ENCODE data around the gene GYG2. TPM values are rescaled to one million over a fixed set of nuclear protein-coding genes. Genes with fewer than 3 reads are reported as not detected.

GYG2 gene
- total and polyA plus RNA-seq, 2 of the 13 experiments (the other 11 are each of a cell fraction or from before 2014, with no cell fraction given) = 20.0 to 24.3 TPM

GRCh38 chrX:2888309-2888708 lies 59.6 kb downstream of the GYG2 start:
- Histone ChIP-seq H3K4me2 (ENCODE audit: low read depth, low read length) (no peak overlapping the region), H3K4me1 (ENCODE audit: insufficient read depth, low read length) (no peaks in the 10 kb centered on the region), H2AFZ (ENCODE audit: low read length) (no peak overlapping the region), H3K27ac (ENCODE audit: extremely low read length, insufficient read depth, low read length) (no peak overlapping the region), H3K27me3 (ENCODE audit: control insufficient read depth in 1 of 2, insufficient read depth in 2 of 2, low read length in 2 of 2) (no peaks in the 10 kb centered on the region), H3K9ac (ENCODE audit: insufficient read depth, low read depth, low read length) (no peak overlapping the region), H3K36me3 (replicated peaks in 1 of 2; ENCODE audit: control insufficient read depth in 1 of 2, insufficient read depth in 2 of 2, low read length in 2 of 2) (no peaks in the 10 kb centered on the region), H3K9me3 (ENCODE audit: low read length) (no peaks in the 10 kb centered on the region), H3K4me3 (replicated peaks in 1 of 3; ENCODE audit: insufficient read depth in 1 of 3, low read depth in 2 of 3, low read length in 3 of 3) (no peak overlapping the region), H3K79me2 (ENCODE audit: insufficient read depth, low read length) (no peaks in the 10 kb centered on the region), H4K20me1 (ENCODE audit: insufficient read depth, low read length) (no peaks in the 10 kb centered on the region)
- no TSS peak for BruUV-seq (replicated peaks)
- ChIA-PET POLR2A (no interaction called here), CTCF (ENCODE audit: low intra/inter-chr PET ratio, low total read pairs) (no interaction called here)
- intact Hi-C loops (cut with micrococcal nuclease; ENCODE audit: unreplicated experiment) = no loop called here
- FAIRE-seq (no peak), ATAC-seq (no peak), DNase-seq (ENCODE audit: low spot score) (no peak)
- in situ Hi-C loops (cut with HindIII; ENCODE audit: extremely low pct_ligation_motif_present, low pct_unique_long_range_greater_than_20kb) = no loop called here
- 83% methylated on average over 7 of the region's 7 CpGs for WGBS (ENCODE audit: low lambda C conversion rate)
- TF ChIP-seq, protein P1, sequence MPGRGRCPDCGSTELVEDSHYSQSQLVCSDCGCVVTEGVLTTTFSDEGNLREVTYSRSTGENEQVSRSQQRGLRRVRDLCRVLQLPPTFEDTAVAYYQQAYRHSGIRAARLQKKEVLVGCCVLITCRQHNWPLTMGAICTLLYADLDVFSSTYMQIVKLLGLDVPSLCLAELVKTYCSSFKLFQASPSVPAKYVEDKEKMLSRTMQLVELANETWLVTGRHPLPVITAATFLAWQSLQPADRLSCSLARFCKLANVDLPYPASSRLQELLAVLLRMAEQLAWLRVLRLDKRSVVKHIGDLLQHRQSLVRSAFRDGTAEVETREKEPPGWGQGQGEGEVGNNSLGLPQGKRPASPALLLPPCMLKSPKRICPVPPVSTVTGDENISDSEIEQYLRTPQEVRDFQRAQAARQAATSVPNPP (CRISPR knock-in tag; IDR thresholded peaks at IDR 0.05) = no peak
- TF ChIP-seq, protein P2, sequence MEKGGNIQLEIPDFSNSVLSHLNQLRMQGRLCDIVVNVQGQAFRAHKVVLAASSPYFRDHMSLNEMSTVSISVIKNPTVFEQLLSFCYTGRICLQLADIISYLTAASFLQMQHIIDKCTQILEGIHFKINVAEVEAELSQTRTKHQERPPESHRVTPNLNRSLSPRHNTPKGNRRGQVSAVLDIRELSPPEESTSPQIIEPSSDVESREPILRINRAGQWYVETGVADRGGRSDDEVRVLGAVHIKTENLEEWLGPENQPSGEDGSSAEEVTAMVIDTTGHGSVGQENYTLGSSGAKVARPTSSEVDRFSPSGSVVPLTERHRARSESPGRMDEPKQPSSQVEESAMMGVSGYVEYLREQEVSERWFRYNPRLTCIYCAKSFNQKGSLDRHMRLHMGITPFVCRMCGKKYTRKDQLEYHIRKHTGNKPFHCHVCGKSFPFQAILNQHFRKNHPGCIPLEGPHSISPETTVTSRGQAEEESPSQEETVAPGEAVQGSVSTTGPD (CRISPR knock-in tag; IDR thresholded peaks at IDR 0.05) = no peak
- TF ChIP-seq ZNF282 (IDR thresholded peaks at IDR 0.05; ENCODE audit: partially characterized antibody) = no peak
- no peak for TF ChIP-seq ZFP82 (CRISPR knock-in tag; IDR thresholded peaks at IDR 0.05; ENCODE audit: borderline replicate concordance)
- TF ChIP-seq NFE2 (CRISPR knock-in tag; IDR thresholded peaks at IDR 0.05) = no peak
- TF ChIP-seq ZNF644 (CRISPR knock-in tag; IDR thresholded peaks at IDR 0.05; ENCODE audit: low read depth) = no peak
- TF ChIP-seq KDM1A (CRISPR knock-in tag; IDR thresholded peaks at IDR 0.05) = no peak
- no peak for TF ChIP-seq DMAP1 (CRISPR knock-in tag; IDR thresholded peaks at IDR 0.05)
- TF ChIP-seq ZNF512 (CRISPR knock-in tag; IDR thresholded peaks at IDR 0.05) = no peak
- TF ChIP-seq ZNF563 (CRISPR knock-in tag; IDR thresholded peaks at IDR 0.05) = no peak
- TF ChIP-seq ZNF776 (CRISPR knock-in tag; IDR thresholded peaks at IDR 0.05) = no peak
